ENCODE measurements around the gene EFL1.
"Not testable (repeated sequence)": the region's sequence is repeated elsewhere in the genome, so short reads cannot be mapped to it uniquely, and the experiment has no call there.

EFL1 gene

DNA sequence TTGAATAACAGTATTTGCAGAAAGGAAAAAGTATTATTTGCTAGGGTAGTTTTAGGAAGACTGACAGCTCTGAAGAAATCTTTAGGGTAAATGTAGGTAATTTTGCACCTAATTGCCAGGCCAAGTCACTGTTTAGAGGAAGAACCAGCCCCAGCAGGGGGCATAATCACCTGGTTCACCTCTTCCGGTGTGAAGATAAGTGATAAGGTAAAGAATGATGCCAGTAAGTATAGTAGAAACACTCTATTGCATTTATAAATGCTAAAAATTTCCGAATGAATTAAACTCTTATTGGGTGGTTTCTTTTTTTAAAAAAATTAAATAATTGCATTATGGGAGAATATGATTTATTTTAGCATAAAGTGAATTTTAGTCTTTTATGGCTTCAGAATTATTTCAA, 21.8 kb upstream of the EFL1 start:
- peak; percentile 49 for FAIRE-seq

GRCh38 chr15:82282386-82282785, 19.9 kb upstream of the EFL1 start:
- FAIRE-seq; DNase-seq (ENCODE audit: extremely low spot score, insufficient read length, low read depth): not testable (repeated sequence)

More for the DNA sequence above, 21.8 kb upstream of the EFL1 start:
- not testable (repeated sequence) for DNase-seq (ENCODE audit: extremely low spot score, insufficient read length, low read depth)

GRCh38 chr15:82281276-82281675, 18.7 kb upstream of the EFL1 start:
- not testable (repeated sequence) for DNase-seq (ENCODE audit: extremely low spot score, insufficient read length, low read depth)
- FAIRE-seq: peak; percentile 89

- FAIRE-seq (peak; percentile 39), DNase-seq (ENCODE audit: extremely low spot score, insufficient read length, low read depth) (no peak)
Measured at GRCh38 chr15:82275410-82275809, 12.9 kb upstream of the EFL1 start.

GRCh38 chr15:82272154-82272553, 9.6 kb upstream of the EFL1 start:
- FAIRE-seq: no peak

GRCh38 chr15:82268454-82268853, 5.9 kb upstream of the EFL1 start:
- not testable (repeated sequence) for DNase-seq (ENCODE audit: extremely low spot score, insufficient read length, low read depth); FAIRE-seq

More at GRCh38 chr15:82272154-82272553, 9.6 kb upstream of the EFL1 start:
- DNase-seq (ENCODE audit: extremely low spot score, insufficient read length, low read depth): no peak

DNA sequence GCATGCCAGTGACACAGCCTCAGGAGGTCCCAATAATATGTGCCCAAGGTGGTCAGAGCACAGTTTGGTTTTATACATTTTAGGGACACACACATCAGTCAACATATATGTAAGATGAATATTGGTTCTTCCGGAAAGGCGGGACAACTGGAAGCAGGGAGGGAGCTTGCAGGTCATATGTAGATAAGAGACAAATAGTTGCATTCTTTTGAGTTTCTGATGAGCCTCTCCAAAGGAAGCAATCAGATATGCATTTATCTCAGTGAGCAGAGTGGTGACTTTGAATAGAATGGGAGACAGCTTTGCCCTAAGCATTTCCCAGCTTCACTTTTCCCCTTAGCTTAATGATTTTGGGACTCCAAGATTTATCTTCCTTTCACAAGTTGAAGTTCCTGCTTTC, 4.6 kb upstream of the EFL1 start:
- not testable (repeated sequence) for DNase-seq (ENCODE audit: extremely low spot score, insufficient read length, low read depth); FAIRE-seq

DNA sequence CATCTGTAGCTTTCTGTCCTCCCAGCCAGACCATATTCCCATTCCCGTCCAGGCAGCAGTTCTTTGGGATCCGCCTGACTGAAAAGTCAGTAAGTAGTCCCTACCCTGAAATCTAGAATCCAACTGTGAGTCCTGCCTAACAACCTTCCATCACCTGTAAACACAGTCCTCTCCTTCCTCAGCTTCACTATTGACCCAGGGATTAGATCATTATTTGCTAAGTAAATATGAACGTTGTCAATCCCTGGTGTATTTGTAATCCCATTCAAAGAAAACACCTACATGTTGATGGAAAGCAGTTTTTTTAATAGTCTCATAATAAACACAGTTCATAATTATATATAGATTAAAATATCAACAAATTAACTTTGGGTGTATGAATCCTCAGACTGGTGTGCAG, 816 bp upstream of the EFL1 start:
- FAIRE-seq: no peak
- DNase-seq (ENCODE audit: extremely low spot score, insufficient read length, low read depth): no peak

GRCh38 chr15:82261566-82262421, 740 bp downstream of the EFL1 start:
- peak; percentile 9 for FAIRE-seq
- DNase-seq (ENCODE audit: extremely low spot score, insufficient read length, low read depth): not testable (repeated sequence)

DNA sequence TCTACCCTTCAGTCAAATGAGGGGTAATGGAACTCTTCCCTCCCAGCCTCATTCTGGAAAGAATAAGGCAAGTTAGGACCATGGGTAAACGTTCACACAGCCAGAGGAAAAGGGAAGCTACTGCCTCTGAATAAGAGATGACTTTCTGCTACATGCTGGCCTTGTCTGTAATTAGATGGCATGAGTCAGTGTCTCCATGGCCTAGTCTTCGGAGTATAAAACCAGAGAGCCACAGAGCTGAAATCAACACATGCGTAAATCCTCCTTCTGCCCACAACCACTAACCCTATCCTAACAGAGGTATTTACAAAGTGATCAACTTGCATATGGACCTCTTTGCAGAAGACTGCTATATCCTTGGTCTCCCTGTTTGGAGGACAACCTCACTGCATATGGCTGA, 14.3 kb downstream of the EFL1 start:
- FAIRE-seq; DNase-seq (ENCODE audit: extremely low spot score, insufficient read length, low read depth): not testable (repeated sequence)

DNA sequence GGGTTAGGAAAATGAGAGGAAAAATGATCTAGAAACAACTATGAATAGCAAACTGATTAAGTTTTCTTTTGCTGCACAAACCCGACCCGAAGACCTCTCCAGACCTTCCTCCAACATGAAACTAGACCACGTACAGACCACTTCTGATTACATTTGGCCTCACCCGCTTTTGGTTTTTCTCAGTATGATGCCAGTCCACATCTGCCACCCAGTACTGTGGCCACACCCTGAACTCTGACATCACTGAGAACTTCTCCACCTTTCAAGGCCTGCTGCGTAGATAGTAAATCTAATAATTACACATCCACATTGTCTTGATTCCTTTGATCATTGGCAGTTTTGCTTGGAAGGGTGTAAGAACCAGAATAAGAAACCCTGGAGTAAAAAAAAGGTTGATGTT, 16.6 kb downstream of the EFL1 start:
- DNase-seq (ENCODE audit: extremely low spot score, insufficient read length, low read depth); FAIRE-seq: not testable (repeated sequence)

- FAIRE-seq: not testable (repeated sequence)
Measured at GRCh38 chr15:82243644-82244043, 18.9 kb downstream of the EFL1 start.

DNA sequence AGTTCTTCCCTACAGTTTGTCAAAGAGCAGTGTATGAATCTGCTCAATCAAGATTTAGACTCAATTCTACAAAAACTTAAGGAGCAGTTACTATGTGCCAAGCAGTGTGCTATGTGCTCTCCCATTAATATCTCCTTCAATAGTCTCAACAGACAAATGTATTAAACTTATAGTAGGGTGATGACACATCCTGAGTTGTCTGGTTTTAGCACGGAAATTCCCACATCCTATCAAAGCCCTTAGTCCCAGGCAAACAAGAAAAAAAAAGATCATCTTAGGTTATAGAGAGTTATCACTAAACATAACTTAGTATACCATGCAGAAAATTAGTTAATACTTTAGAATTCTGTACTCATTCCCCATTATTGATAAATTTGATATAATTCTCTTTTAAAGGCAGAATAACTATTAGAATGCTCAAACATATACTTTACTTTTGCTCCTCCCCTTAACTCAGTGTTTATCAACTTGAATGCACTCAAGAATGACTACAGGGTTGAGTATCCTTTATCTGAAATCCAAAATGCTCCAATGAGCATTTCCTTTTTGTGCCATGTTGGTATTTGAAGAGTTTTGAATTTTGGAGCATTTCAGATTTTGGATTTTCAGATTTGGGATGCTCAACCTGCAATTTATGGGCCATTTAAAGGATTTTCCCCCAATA, 20.6 kb downstream of the EFL1 start:
- DNase-seq (ENCODE audit: extremely low spot score, insufficient read length, low read depth): not testable (repeated sequence)
- peak; percentile 42 for FAIRE-seq

More at GRCh38 chr15:82243644-82244043, 18.9 kb downstream of the EFL1 start:
- not testable (repeated sequence) for DNase-seq (ENCODE audit: extremely low spot score, insufficient read length, low read depth)

GRCh38 chr15:82239685-82240391, 22.7 kb downstream of the EFL1 start:
- no peak for FAIRE-seq
- no peak for DNase-seq (ENCODE audit: extremely low spot score, insufficient read length, low read depth)

- not testable (repeated sequence) for FAIRE-seq; DNase-seq (ENCODE audit: extremely low spot score, insufficient read length, low read depth)
Measured at GRCh38 chr15:82237944-82238534, 24.5 kb downstream of the EFL1 start.

- FAIRE-seq (no peak), DNase-seq (ENCODE audit: extremely low spot score, insufficient read length, low read depth) (no peak)
Measured at GRCh38 chr15:82231842-82232241, 30.7 kb downstream of the EFL1 start.

GRCh38 chr15:82231233-82231632, 31.3 kb downstream of the EFL1 start:
- FAIRE-seq: no peak
- no peak for DNase-seq (ENCODE audit: extremely low spot score, insufficient read length, low read depth)

- FAIRE-seq (no peak), DNase-seq (ENCODE audit: extremely low spot score, insufficient read length, low read depth) (no peak)
Measured at GRCh38 chr15:82228750-82229149, 33.8 kb downstream of the EFL1 start.

GRCh38 chr15:82221535-82221934, 41.0 kb downstream of the EFL1 start:
- FAIRE-seq; DNase-seq (ENCODE audit: extremely low spot score, insufficient read length, low read depth): not testable (repeated sequence)

DNA sequence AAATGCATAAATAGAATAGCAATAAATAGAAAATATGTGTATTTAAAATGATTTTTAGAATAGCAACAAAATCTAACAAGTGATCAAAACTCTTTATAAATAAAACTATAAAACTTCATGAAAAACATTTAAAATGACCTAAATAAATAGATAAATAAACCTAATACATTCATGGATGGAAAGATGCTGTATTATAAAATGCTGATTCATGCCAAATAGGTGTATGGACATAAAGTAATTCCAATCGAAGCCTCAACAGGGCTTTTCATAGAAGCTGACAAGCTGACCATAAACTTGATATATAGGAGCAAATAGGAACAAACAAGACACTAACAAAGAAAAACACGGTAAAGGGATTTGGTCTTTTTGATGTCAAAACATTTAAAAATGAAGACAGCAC, 46.4 kb downstream of the EFL1 start:
- not testable (repeated sequence) for DNase-seq (ENCODE audit: extremely low spot score, insufficient read length, low read depth); FAIRE-seq
